Measurements from ENCODE around the gene DNAH2.

DNAH2 gene

GRCh38 chr17:7721612-7722011, 4.1 kb downstream of the DNAH2 start:
- DNase-seq (ENCODE audit: low read depth), result no peak

DNA sequence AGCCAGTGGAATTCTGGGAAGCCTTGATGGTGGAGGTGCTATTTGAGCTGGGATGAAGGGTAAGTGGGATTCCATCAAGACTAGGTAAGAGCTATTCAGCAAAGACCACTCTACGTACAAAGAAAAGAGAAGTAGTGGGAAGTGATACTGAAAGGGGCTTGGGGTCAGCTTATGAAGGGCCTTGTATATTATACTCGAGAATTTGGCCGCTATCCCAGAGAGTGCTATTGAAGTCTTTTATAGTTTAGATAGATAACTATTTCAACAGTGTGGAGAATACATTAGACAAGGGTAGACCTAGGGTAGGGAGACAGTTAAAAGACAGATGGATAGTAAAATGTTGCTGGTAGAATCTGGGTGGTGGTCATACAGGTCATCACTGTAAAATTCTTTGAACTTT, 10.3 kb downstream of the DNAH2 start:
- DNase-seq (ENCODE audit: low read depth), result no peak

- no peak for DNase-seq (ENCODE audit: low read depth)
These were observed 12.3 kb downstream of the DNAH2 start for GRCh38 chr17:7729816-7730215.

GRCh38 chr17:7732981-7733539, 15.5 kb downstream of the DNAH2 start:
- no peak for DNase-seq (ENCODE audit: low read depth)

- DNase-seq (ENCODE audit: low read depth), result no peak
These were observed 20.1 kb downstream of the DNAH2 start for GRCh38 chr17:7737601-7738000.

DNA sequence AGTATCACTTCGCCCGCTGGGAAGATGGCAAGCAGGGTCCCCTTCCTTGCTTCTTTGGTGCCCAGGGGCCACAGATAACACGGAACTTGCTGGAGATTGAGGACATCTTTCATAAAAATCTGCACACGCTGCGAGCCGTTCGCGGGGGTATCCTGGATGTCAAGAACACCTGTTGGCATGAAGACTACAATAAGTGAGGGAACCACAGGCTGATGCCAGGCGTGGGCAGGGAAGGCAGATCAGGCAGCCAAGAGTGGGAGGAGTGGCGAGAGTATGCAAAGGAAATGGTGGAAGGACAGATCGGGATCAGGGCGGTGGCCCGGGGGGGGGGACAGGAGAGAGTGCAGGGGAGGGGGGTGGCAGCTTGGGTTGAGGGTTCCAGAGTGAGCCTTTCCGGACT, 22.2 kb downstream of the DNAH2 start:
- DNase-seq (ENCODE audit: low read depth), result no peak

DNA sequence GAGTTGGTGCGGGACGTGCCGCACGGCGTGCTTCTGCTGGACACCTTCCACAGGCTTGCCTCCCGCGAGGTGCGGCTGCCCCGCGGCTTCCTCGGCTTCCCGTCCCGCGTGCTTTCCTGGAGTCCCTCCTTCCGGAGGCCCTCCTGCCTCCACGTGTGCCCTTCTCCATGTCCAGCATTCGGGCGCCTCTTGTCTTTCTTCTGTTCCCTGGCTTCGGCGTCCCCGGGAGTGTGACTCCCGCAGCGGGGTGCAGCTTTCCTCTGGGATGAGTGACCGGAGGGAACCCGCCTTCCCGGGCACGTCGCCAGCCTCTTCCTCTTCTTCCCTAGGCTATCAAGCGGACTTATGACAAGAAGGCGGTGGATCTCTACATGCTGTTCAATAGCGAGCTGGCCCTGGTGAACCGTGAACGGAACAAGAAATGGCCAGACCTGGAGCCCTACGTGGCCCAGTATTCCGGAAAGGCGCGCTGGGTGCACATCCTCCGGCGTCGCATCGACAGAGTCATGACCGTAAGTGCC, 23.0 kb downstream of the DNAH2 start:
- no peak for DNase-seq (ENCODE audit: low read depth)

DNA sequence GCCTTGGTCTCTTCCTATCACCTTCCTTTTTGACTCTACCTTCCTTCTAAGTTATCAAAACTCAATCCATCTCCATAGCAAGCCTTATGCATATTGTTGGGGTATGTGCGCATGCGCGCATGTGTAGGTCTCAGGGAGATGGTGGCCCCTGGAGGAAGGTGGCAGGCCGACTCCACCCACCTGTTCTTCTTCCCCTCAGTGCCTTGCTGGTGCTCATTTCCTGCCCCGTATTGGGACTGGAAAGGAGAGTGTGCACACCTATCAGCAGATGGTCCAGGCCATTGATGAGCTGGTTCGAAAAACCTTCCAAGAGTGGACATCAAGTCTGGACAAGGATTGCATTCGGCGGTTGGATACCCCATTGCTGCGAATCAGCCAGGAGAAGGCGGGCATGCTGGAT, 25.2 kb downstream of the DNAH2 start:
- no peak for DNase-seq (ENCODE audit: low read depth)

- DNase-seq (ENCODE audit: low read depth), result no peak
These were observed 26.9 kb downstream of the DNAH2 start for GRCh38 chr17:7744416-7744815.

DNA sequence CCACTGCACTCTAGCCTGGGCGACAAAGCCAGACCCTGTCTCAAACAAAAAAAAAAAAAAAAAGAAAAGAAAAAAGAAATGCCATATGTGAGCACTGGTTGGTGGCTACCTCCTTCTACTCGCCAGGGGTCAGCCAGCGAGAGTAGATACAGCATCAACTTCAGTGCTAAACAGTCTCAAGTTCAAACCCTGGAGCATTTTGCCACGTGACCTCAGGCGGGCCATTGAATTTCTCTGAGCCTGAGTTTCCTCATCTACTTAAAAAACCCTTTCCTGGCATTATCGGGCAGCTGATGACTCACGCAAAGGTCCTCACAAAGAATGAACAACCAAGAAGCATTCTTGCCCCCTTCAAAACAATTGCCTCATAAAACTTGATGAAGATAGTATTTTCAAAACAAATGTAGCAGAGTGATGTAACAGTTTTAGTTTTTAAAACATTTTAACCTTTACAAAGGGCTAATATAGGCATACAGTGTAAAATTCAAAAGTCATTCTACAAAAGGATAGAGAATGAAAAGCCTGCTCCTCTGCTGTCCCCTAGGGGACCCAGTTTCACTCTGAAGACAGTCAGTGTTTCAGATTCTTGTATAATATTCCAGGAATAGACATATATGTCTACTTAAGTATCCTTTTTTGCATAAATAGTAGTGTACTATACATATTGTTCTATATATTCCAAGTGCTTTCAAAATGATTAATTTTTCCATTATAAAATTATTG, 28.4 kb downstream of the DNAH2 start:
- DNase-seq (ENCODE audit: low read depth), result no peak

DNA sequence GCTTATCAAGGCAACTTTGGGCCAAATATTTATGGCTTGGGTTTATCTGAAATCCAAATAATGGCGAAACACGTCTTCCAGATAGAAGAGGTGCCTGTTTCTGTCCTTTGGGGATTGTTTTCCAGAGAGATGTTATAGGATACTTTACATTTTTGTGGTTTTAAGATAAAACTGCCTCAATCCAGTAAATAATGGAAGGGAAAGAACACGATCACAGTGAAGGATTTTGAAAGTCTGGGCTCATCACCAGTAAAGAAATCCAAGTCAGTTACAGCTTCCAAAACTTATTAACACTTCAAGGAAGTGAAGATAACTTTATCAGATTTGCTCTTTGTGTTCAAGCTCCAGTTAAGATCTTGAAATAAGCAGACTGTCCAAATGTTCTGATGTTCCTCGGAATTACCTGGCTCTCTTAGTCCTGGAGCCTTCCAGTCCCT, 30.1 kb downstream of the DNAH2 start:
- DNase-seq (ENCODE audit: low read depth), result no peak

DNA sequence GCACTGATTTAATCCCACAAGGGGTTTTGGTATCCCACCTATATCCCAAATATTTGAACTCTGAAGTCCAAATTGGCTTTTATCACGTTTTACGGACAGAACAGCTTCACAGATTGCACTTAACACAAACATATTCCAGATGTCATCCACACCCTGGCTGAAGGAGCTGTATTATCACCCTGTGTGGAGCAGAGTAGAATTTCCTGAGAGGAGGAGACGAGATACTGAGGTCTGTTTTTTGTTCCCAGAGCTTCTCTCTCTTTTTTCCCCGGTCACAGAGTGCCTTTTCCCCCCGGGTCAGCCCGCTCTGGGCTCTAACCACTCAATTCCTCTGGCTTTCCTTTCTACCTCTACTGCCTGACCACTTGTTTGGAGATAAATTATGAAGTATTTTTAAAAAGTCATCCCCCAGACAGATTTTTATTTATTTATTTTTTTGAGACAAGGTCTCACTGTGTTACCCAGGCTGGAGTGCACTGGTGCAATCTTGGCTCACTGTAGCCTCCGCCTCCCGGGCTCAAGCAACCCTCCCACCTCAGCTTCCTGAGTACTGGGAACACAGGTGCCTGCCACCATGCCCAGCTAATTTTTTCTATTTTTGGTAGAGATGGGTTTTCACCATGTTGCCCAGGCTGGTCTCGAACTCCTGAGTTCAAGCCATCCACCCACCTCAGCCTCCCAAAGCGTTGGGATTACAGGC, 30.7 kb downstream of the DNAH2 start:
- DNase-seq (ENCODE audit: low read depth), result no peak

- DNase-seq (ENCODE audit: low read depth), result no peak
These were observed 32.8 kb downstream of the DNAH2 start for GRCh38 chr17:7750321-7750821.

DNA sequence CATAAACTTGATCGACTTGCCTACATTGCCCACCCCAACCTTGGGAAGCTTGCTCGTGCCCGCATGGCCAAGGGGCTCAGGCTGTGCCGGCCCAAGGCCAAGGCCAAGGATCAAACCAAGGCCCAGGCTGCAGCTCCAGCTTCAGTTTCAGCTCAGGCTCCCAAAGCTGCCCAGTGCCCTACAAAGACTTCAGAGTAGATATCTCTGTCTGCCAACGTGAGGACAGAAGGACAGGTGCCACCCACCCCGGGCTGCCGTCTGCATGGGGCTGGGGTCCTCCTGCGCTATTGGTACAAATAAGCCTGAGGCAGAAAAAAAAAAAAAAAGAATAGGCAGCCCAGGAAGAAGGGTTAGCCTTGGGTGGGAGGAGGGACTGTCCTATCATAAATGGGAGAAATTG, 37.1 kb downstream of the DNAH2 start:
- no peak for DNase-seq (ENCODE audit: low read depth)

- DNase-seq (ENCODE audit: low read depth), result no peak
These were observed 37.7 kb downstream of the DNAH2 start for GRCh38 chr17:7755095-7755890.

DNA sequence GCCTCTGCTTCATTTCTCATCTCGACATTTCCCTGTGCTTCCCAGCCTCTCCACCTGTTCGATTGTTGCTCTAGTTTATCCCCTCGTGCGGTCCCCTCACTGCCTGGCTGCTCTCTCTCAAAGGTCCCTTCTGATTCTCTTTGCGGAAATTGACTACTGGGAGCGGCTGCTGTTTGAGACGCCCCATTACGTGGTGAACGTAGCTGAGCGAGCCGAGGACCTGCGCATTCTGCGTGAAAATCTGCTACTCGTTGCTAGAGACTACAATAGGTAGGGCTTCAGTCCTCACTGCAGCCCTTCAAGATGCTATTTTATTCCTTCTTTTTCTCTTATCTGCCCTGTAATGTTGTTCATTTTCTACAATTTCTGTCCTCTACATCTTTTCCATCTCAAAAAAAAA, 39.4 kb downstream of the DNAH2 start:
- DNase-seq (ENCODE audit: low read depth), result no peak

DNA sequence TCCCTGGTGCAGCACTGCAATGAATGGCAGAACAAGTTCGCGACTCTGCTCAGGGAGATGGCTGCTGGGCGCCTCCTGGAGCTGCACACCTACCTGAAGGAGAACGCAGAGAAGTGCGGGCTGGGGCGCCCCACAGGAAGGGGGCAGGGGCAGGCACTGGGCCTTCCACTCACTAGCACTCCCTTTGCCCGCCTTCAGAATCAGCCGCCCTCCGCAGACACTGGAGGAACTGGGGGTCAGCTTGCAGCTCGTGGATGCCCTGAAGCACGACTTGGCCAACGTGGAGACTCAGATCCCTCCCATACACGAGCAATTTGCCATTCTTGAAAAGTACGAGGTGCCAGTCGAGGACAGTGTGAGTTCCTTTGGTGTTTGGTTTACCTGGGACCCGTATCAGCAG, 46.4 kb downstream of the DNAH2 start:
- no peak for DNase-seq (ENCODE audit: low read depth)

DNA sequence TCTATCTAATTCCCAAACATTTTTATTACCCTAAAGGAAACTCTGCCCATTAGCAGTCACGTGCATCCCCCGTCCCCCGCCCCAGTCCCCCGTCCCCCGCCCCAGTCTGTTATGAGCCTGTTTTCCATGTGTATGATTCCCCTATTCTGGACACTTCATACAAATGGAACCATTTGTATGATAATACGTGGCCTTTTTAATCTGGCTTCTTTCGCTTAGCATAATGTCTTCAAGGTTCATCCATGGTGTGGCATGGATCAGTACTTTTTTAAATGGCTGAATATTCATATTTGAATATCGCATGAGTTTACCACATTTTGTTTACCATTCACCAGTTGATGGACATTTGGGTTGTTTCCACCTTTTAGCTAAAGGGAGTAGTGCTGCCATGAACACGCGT, 49.5 kb downstream of the DNAH2 start:
- DNase-seq (ENCODE audit: low read depth), result no peak

GRCh38 chr17:7767405-7768021, 50.0 kb downstream of the DNAH2 start:
- DNase-seq (ENCODE audit: low read depth), result no peak

GRCh38 chr17:7769854-7770253, 52.3 kb downstream of the DNAH2 start:
- DNase-seq (ENCODE audit: low read depth), result no peak

GRCh38 chr17:7774055-7774521, 56.5 kb downstream of the DNAH2 start:
- DNase-seq (ENCODE audit: low read depth), result no peak

GRCh38 chr17:7775051-7775450, 57.5 kb downstream of the DNAH2 start:
- no peak for DNase-seq (ENCODE audit: low read depth)
